ENCODE results near the gene EIF4B. TPM values are rescaled to one million over a fixed set of nuclear protein-coding genes. Genes with fewer than 3 reads are reported as not detected.

The EIF4B gene
- total and polyA plus RNA-seq, 9 of the 15 experiments (the other 6 are each of a cell fraction or from before 2014, with no cell fraction given) = 138 to 669 (median 552) TPM

GRCh38 chr12:53079226-53080117 is 73.2 kb downstream of the EIF4B start, which contains the start of gene SPRYD3 (continued):
- TF ChIP-seq, protein P1, sequence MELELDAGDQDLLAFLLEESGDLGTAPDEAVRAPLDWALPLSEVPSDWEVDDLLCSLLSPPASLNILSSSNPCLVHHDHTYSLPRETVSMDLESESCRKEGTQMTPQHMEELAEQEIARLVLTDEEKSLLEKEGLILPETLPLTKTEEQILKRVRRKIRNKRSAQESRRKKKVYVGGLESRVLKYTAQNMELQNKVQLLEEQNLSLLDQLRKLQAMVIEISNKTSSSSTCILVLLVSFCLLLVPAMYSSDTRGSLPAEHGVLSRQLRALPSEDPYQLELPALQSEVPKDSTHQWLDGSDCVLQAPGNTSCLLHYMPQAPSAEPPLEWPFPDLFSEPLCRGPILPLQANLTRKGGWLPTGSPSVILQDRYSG (tag; conservative IDR thresholded peaks at IDR 0.05; ENCODE audit: low read depth) = no peak
- TF ChIP-seq NFIX (CRISPR knock-in tag; IDR thresholded peaks at IDR 0.05; ENCODE audit: low read depth) (no peak), PTRF (tag; IDR thresholded peaks at IDR 0.05) (no peak), NCOA6 (IDR thresholded peaks at IDR 0.05) (no peak), TFAM (CRISPR knock-in tag; conservative IDR thresholded peaks at IDR 0.05) (no peak), MAFG (tag; conservative IDR thresholded peaks at IDR 0.05) (no peak), ZNF184 (CRISPR knock-in tag; IDR thresholded peaks at IDR 0.05) (no peak), IRF9 (tag; IDR thresholded peaks at IDR 0.05) (no peak), ZNF224 (CRISPR knock-in tag; IDR thresholded peaks at IDR 0.05) (no peak), ZFPM2 (CRISPR knock-in tag; IDR thresholded peaks at IDR 0.05) (no peak), SLC30A9 (CRISPR knock-in tag; IDR thresholded peaks at IDR 0.05) (no peak), YY1 (IDR thresholded peaks at IDR 0.05; ENCODE audit: borderline replicate concordance in 1 of 3, control insufficient read depth in 1 of 3, extremely low read depth in 1 of 3, insufficient read depth in 3 of 3, insufficient read length in 1 of 3, insufficient replicate concordance in 2 of 3, low read depth in 1 of 3, low read length in 2 of 3) (peak in 1 of 3 experiments; percentile 12), FOSL1 (tag; conservative IDR thresholded peaks at IDR 0.05) (no peak), ZBED1 (IDR thresholded peaks at IDR 0.05) (no peak), ZNF140 (CRISPR knock-in tag; IDR thresholded peaks at IDR 0.05) (no peak), CLOCK (CRISPR knock-in tag; IDR thresholded peaks at IDR 0.05; ENCODE audit: borderline replicate concordance) (no peak), MTF1 (CRISPR knock-in tag; IDR thresholded peaks at IDR 0.05; ENCODE audit: borderline replicate concordance) (no peak)
- TF ChIP-seq, protein P2, sequence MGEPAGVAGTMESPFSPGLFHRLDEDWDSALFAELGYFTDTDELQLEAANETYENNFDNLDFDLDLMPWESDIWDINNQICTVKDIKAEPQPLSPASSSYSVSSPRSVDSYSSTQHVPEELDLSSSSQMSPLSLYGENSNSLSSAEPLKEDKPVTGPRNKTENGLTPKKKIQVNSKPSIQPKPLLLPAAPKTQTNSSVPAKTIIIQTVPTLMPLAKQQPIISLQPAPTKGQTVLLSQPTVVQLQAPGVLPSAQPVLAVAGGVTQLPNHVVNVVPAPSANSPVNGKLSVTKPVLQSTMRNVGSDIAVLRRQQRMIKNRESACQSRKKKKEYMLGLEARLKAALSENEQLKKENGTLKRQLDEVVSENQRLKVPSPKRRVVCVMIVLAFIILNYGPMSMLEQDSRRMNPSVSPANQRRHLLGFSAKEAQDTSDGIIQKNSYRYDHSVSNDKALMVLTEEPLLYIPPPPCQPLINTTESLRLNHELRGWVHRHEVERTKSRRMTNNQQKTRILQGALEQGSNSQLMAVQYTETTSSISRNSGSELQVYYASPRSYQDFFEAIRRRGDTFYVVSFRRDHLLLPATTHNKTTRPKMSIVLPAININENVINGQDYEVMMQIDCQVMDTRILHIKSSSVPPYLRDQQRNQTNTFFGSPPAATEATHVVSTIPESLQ (CRISPR knock-in tag; IDR thresholded peaks at IDR 0.05) = no peak; the same call in 1 of the 2 replicates
- TF ChIP-seq, protein P3, sequence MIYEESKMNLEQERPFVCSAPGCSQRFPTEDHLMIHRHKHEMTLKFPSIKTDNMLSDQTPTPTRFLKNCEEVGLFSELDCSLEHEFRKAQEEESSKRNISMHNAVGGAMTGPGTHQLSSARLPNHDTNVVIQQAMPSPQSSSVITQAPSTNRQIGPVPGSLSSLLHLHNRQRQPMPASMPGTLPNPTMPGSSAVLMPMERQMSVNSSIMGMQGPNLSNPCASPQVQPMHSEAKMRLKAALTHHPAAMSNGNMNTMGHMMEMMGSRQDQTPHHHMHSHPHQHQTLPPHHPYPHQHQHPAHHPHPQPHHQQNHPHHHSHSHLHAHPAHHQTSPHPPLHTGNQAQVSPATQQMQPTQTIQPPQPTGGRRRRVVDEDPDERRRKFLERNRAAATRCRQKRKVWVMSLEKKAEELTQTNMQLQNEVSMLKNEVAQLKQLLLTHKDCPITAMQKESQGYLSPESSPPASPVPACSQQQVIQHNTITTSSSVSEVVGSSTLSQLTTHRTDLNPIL (CRISPR knock-in tag; IDR thresholded peaks at IDR 0.05) = no peak
